NB4 (cell line): ENCODE results near the gene POLR2J3.
"Not testable (repeated sequence)": the region's sequence is repeated elsewhere in the genome, so short reads cannot be mapped to it uniquely, and the experiment has no call there.

ENCODE experiments used
- MAX ChIP-seq: IDR thresholded peaks from 2 replicates; pipeline ENCODE4 v1.6.1; 2011; ENCODE audit warnings: low read depth, low read length
- MYC ChIP-seq: IDR thresholded peaks from 2 replicates; pipeline ENCODE4 v1.6.1; 2011; ENCODE audit warnings: low read depth, low read length
- POLR2A ChIP-seq: IDR thresholded peaks from 2 replicates; pipeline ENCODE4 v1.6.1; 2011; ENCODE audit warnings: mild to moderate bottlenecking; ENCODE audit not compliant: insufficient read length; ENCODE audit errors: extremely low read depth
- TF ChIP-seq, protein P1 (sequence below): IDR thresholded peaks from one replicate; pipeline ENCODE4 v1.5.1; 2012; ENCODE audit warnings: low read depth, low read length

DNA sequence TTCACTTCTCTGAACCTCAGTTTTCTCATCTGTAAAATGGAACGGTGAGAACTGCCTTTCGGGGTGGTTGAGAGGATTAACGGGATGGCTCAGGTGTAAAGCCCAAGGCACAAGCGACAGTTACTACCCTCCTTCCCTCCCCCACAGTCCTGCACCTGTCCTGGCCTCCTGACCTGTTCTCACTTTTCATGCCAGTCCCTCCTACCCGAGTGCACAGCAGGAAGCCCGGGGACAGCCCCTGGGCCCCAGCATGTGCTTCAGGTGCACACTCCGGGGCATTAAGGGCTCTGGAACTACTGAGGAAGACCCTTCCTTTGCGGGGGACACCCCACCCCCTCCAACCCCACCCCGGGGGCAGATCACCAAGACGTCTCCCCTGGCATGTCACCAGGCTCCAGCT, 43.5 kb upstream of the POLR2J3 start:
- TF ChIP-seq, protein P1, sequence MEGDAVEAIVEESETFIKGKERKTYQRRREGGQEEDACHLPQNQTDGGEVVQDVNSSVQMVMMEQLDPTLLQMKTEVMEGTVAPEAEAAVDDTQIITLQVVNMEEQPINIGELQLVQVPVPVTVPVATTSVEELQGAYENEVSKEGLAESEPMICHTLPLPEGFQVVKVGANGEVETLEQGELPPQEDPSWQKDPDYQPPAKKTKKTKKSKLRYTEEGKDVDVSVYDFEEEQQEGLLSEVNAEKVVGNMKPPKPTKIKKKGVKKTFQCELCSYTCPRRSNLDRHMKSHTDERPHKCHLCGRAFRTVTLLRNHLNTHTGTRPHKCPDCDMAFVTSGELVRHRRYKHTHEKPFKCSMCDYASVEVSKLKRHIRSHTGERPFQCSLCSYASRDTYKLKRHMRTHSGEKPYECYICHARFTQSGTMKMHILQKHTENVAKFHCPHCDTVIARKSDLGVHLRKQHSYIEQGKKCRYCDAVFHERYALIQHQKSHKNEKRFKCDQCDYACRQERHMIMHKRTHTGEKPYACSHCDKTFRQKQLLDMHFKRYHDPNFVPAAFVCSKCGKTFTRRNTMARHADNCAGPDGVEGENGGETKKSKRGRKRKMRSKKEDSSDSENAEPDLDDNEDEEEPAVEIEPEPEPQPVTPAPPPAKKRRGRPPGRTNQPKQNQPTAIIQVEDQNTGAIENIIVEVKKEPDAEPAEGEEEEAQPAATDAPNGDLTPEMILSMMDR, result not testable (repeated sequence)
- TF ChIP-seq POLR2A, MAX, MYC: not testable (repeated sequence)
